G401 (cell line): ENCODE data around the gene DBET. TPM values are rescaled to one million over a fixed set of nuclear protein-coding genes. Genes with fewer than 3 reads are reported as not detected.
"Not testable (repeated sequence)": the region's sequence is repeated elsewhere in the genome, so short reads cannot be mapped to it uniquely, and the experiment has no call there.

Experiments
- DNase-seq: peaks from one replicate; pipeline ENCODE4 v3.0.0-alpha.2; 2015; ENCODE audit warnings: low spot score
- in situ Hi-C: cut with HindIII; loops from 2 replicates; pipeline ENCODE4 v1.10.0; 2016; ENCODE audit warnings: low sequenced_read_pairs, mixed read lengths
- total RNA-seq: library from RNA; depleted of rRNA; stranded (reverse); fragments of >200 nt; shearing (Covaris generic); gene quantifications from 2 replicates; pipeline ENCODE4 v1.2.3, GENCODE V29; 2014; rRNA removed

Gene DBET
- total RNA-seq: not detected in 2 replicates

DNA sequence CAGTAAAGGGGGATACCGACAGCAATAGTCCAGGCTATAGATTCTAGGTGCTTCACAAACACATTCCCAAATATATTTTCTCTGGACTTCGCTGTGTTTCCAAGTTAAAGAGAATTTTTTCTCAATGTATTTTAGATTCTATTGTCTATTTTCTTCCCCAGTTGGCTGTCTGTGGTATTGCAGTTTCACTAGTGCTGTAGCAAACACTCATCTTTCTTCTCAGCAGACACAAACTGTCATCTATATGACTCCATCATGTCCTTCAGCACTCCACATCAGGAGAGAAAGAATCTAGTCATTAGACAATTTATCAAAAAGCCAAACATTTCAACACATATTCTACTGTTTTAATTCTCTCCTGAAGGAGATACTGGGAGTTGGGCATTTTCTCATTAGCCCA lies at the start of gene DBET:
TSS of gene DBET (plus strand) at position 161 of the 400 bp plus-strand sequence.
- DNase-seq, in situ Hi-C loops: not testable (repeated sequence)

GRCh38 chr4:190014771-190015537 lies 49.3 kb upstream of the DBET start:
- DNase-seq: no peak
- in situ Hi-C loops: no loop called here

DNA sequence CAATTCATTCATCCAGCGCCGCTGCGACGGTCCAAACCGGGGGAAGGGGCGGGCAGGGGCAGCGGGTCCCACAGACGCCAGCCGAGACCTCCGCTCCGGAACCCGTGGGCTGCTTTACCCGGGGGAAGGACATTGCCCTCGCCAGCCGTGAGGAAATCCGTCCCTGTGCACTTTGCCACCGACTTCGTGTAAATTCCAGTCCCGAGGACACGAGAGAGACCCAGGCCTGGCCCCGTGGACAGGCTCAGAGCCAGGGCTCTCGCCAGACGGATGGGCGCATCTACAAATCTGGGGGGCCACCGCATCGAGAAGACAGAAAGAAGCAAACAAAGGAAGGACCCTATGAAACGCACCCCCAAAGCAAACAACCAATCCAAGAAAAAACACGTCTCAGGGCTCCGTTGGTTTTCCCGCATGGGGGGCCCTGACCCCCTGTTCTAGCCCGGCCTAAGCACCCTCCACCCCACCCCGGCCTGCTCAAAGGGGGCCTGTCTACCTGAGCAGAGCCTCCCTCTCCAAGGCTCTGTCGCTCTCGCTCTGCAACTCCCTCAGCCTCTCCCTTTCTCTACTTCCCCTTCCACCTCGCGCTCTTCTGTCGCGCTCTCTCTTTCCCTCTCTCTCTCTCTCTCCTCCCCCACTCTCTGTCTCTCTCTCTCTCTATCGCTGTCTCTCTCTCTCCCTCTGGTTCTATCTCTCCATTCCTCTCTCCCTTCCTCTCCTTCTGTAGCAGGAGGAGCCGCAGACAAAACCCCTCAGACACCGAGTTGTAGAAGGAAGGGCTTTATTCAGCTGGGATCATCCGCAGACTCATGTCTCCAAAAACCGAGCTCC lies 48.5 kb upstream of the DBET start:
- in situ Hi-C loops: no loop called here
- no peak for DNase-seq

DNA sequence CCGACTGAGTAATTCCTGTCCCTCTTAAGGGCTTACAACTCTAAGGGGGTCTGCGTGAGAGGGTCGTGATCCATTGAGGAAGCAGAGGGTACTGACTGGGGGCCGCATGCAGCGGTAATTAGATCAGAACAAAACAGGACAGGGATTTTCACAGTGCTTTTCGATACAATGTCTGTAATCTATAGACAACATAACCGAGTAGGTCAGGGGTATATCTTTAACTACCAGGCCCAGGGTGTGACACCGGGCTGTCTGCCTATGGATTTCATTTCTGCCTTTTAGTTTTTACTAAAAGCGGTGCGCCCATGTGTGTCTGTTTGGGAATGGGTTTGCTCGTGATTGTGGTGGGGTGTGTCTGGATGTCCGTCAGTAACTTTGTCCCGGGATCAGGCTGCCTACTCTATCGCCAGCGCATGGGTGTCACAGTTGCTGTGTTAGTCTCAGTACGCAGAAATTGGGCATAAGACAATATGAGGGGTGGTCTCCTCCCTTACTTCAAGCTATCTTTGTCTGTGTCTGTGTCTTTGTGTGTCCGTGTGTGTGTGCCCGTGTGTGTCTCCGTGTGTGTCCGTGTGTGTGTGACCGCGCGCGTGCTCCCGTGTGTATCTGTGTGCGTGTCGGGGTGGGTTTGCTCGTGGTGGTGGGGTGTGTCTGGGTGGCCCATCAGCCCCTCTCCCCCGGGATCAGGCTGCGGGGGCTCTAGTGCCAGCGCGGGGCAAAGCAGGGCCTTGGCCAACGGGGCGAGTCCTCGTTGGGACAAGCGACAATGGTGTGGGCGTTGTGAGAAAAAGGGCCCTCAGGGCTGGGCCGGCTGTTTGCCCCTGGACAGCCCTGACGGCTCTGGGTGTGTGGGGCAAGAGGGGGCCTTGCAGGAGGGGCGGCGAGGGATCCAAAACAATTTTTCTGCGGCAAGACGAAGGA lies 47.7 kb upstream of the DBET start:
- DNase-seq: no peak
- in situ Hi-C loops: no loop called here

DNA sequence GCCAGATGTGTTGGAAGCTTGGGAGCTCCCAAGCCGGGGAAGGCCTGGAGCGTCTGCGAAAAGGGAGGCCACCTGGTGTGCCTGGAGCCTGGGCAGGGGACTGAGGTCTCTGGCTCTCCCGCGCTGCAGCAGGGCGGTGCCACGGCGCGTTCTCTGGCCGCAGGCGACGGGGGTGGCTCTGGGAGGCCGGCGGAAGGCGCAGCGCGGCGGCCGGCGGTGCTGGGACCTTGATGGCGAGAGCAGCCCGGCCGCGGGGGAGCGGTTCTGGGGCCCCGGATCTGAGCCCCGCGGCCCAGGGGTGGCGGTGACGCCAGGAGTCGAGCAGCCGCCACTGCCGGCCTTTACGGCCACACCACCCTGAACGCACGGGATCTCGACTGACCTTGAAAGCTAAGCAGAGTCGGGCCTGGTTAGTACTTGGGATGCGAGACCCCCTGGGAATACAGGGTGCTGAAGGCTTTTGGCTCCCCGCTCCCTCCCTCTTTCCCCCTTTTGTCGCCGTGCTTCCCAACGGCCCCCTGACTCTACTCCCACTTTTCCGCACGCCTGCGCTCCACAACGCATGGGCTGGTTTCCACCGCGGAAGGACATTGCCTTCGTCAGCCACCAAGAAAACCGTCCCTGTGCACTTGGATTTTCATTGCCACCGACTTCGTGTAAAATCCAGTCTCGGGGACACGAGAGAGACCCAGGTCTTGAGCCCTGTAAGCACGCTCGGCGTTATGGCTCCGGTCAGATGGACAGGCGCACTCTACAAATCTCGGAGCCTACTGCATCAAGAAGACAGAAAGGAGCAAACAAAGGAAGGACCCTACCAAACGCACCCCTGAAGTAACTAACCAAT lies 46.7 kb upstream of the DBET start:
- DNase-seq: peak; percentile 0
- in situ Hi-C loops: no loop called here

DNA sequence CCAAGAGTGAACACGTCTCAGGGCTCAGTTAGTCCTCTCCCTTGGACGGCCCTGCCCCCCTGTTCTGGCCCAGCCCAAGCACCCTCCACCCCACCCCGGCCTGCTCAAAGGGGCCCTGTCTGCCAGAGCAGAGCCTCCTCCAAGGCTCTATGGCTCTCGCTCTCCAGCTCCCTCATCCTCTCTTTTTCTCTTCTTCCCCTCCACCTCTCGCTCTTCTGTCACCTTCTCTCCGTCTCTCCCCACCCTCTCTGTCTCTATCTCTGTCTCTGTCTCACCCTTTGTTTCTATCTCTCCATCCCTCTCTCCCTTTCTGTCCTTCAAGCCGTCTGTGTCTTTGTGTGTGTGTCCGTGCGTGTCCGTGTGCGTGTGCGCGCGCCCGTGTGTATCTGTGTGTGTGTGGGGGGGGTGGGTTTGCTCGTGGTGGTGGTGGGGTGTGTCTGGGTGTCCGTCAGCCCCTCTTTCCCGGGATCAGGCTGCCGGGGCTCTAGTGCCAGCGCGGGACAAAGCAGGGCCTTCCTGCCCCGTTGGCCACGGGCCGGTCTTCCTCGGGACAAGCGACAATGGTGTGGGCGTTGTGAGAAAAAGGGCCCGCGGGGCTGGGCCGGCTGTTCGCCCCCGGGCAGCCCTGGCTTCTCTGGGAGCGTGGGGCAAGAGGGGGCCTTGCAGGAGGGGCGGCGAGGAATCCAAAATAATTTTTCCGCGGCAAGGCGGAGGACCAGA lies 45.9 kb upstream of the DBET start:
- DNase-seq: no peak
- in situ Hi-C loops: no loop called here

GRCh38 chr4:190019023-190019858 lies 45.1 kb upstream of the DBET start:
- peak; percentile 9 for DNase-seq
- in situ Hi-C loops: no loop called here

DNA sequence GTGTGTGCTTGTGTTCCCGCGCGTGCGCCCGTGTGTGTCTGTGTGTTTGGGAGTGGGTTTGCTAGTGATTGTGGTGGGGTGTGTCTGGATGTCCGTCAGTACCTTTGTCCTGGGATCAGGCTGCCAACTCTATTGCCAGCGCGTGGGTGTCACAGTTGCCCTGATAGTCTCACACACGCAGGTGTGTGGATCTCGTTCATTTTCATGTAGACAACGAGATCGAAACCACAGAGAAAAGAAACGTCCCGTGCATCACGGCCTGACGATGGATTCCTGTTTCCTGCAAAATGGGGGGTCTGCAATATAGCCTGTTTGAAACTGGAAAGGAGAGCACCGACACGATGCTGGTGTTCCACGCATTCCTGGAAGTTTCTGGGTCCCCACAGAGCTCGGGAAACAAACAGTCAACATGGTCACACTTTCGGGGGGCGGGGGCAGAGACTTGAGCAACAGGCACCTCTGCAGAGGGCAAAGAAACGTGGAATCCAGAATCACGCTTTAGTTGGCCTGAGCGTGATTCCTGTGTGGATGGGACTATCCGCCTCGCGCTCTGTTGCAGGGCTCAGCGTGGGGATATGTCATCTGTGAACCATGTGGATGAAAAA lies 44.3 kb upstream of the DBET start:
- in situ Hi-C loops: not testable (repeated sequence)
- peak; percentile 1 for DNase-seq

- in situ Hi-C loops: no loop called here
- peak; percentile 84 for DNase-seq
Observed at GRCh38 chr4:190020790-190021717, 43.2 kb upstream of the DBET start.

GRCh38 chr4:190021973-190022372 lies 42.3 kb upstream of the DBET start:
- in situ Hi-C loops, DNase-seq: not testable (repeated sequence)

DNA sequence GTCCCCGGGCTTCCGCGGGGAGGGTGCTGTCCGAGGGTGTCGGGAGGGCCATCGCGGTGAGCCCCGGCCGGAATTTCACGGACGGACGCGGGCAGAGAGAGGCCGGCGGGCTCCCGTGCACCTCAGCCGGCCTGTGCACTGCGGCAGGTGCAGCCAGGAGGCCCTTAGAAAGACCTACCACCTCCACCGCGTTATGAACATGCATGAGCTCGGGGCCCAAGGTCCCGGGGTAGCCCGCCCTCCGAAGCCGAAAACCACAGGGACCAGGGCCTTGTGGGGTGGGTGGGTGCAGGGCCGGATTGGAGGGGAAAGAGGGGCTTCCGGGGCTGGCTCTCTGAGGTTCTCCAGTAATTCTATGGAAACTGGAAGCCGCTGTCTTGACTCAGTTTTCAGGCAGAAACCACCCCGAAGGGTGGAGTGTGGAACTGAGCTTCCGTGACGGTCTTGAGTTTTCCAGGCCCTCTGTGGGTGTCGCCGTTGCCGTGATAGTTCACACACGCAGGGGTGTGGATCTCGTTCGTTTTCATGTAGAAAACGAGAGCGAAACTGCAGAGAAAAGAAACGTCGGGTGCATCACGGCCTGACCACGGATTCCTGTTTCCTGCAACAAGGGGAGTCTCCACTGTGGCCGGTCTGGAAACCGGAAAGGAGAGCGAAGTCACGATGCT lies 41.6 kb upstream of the DBET start:
- in situ Hi-C loops: not testable (repeated sequence)
- peak; percentile 3 for DNase-seq

- DNase-seq, in situ Hi-C loops: not testable (repeated sequence)
Observed at GRCh38 chr4:190027156-190027555, 37.1 kb upstream of the DBET start, which contains the start of gene FRG2. TSS of gene FRG2 (minus strand) at chr4:190027256. CDS start at chr4:190027204, 52 bp downstream.

- DNase-seq, in situ Hi-C loops: not testable (repeated sequence)
Observed at GRCh38 chr4:190031264-190031663, 33.0 kb upstream of the DBET start.

GRCh38 chr4:190037704-190038388 lies 26.5 kb upstream of the DBET start:
- in situ Hi-C loops, DNase-seq: not testable (repeated sequence)
